GM19452 (cell line): ENCODE data around the gene TRIM63.
"Not testable (repeated sequence)": the region's sequence is repeated elsewhere in the genome, so short reads cannot be mapped to it uniquely, and the experiment has no call there.

Source experiments
- ATAC-seq: cut with Tn5 transposase; IDR thresholded peaks from one replicate; pipeline ENCODE4 v1.9.1; 2021; ENCODE audit not compliant: unreplicated experiment

Gene TRIM63

GRCh38 chr1:26067432-26067911 lies at the start of gene TRIM63:
TSS of gene TRIM63 (minus strand) at chr1:26067630. CDS start at chr1:26067494, 136 bp downstream.
- no peak for ATAC-seq

- ATAC-seq, result no peak
Measured at GRCh38 chr1:26114165-26114927, 46.9 kb upstream of the TRIM63 start.

GRCh38 chr1:26112407-26112775 lies 45.0 kb upstream of the TRIM63 start:
- peak; percentile 5 for ATAC-seq

- ATAC-seq, result peak; percentile 72
Measured at GRCh38 chr1:26111530-26112406, 44.3 kb upstream of the TRIM63 start, which contains the start of gene PDIK1L. TSS of gene PDIK1L (plus strand) at chr1:26111824. CDS start at chr1:26114309, 2,485 bp downstream.

- peak; percentile 36 for ATAC-seq
Measured at GRCh38 chr1:26110731-26111529, 43.5 kb upstream of the TRIM63 start.

GRCh38 chr1:26109229-26110164 lies 42.1 kb upstream of the TRIM63 start:
- ATAC-seq, result no peak

GRCh38 chr1:26105226-26105548 lies 37.8 kb upstream of the TRIM63 start:
- ATAC-seq, result not testable (repeated sequence)

GRCh38 chr1:26102526-26102925 lies 35.1 kb upstream of the TRIM63 start:
- ATAC-seq, result no peak

- no peak for ATAC-seq
Measured at GRCh38 chr1:26102119-26102518, 34.7 kb upstream of the TRIM63 start.

GRCh38 chr1:26100204-26100603 lies 32.8 kb upstream of the TRIM63 start:
- ATAC-seq, result not testable (repeated sequence)

GRCh38 chr1:26099780-26100179 lies 32.4 kb upstream of the TRIM63 start:
- ATAC-seq, result no peak

- ATAC-seq, result no peak
Measured at GRCh38 chr1:26098602-26099001, 31.2 kb upstream of the TRIM63 start.

GRCh38 chr1:26097696-26098095 lies 30.3 kb upstream of the TRIM63 start:
- ATAC-seq, result no peak

- ATAC-seq, result no peak
Measured at GRCh38 chr1:26096471-26096870, 29.0 kb upstream of the TRIM63 start.

- no peak for ATAC-seq
Measured at GRCh38 chr1:26094677-26095383, 27.4 kb upstream of the TRIM63 start.

GRCh38 chr1:26094076-26094669 lies 26.7 kb upstream of the TRIM63 start:
- no peak for ATAC-seq

- not testable (repeated sequence) for ATAC-seq
Measured at GRCh38 chr1:26093569-26093968, 26.1 kb upstream of the TRIM63 start.

GRCh38 chr1:26092422-26092821 lies 25.0 kb upstream of the TRIM63 start:
- no peak for ATAC-seq

- ATAC-seq, result no peak
Measured at GRCh38 chr1:26090893-26091292, 23.5 kb upstream of the TRIM63 start.
